Peyer's patch (tissue), 4 donors: Measurements from ENCODE around the gene PWP1.
"Not testable (repeated sequence)": the region's sequence is repeated elsewhere in the genome, so short reads cannot be mapped to it uniquely, and the experiment has no call there.

Source experiments
- POLR2A ChIP-seq, 2 donors: fragments of 450-650 bp; IDR thresholded peaks; one replicate each; pipeline ENCODE4 v1.5.1; 2017; ENCODE audit warnings: antibody characterized with exemption in 2 of 2, mild to moderate bottlenecking in 2 of 2, moderate library complexity in 2 of 2
- TF ChIP-seq, protein P1 (sequence below), 6 experiments: fragments of 450-650 bp in 4 of 6; fragments of 200-600 bp in 2 of 6; sonication (generic) in 1 of 6; IDR thresholded peaks; one replicate each; pipeline ENCODE4 v1.5.1; 2017 to 2019; ENCODE audit warnings: antibody characterized with exemption in 6 of 6, mild to moderate bottlenecking in 3 of 6, moderate library complexity in 1 of 6

DNA sequence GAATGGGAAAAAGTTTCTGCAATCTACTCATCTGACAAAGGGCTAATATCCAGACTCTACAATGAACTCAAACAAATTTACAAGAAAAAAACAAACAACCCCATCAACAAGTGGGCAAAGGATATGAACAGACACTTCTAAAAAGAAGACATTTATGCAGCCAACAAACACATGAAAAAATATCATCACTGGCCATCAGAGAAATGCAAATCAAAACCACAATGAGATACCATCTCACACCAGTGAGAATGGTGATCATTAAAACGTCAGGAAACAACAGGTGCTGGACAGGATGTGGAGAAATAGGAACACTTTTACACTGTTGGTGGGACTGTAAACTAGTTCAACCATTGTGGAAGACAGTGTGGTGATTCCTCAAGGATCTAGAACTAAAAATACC lies 41.7 kb downstream of the PWP1 start:
- TF ChIP-seq, protein P1, sequence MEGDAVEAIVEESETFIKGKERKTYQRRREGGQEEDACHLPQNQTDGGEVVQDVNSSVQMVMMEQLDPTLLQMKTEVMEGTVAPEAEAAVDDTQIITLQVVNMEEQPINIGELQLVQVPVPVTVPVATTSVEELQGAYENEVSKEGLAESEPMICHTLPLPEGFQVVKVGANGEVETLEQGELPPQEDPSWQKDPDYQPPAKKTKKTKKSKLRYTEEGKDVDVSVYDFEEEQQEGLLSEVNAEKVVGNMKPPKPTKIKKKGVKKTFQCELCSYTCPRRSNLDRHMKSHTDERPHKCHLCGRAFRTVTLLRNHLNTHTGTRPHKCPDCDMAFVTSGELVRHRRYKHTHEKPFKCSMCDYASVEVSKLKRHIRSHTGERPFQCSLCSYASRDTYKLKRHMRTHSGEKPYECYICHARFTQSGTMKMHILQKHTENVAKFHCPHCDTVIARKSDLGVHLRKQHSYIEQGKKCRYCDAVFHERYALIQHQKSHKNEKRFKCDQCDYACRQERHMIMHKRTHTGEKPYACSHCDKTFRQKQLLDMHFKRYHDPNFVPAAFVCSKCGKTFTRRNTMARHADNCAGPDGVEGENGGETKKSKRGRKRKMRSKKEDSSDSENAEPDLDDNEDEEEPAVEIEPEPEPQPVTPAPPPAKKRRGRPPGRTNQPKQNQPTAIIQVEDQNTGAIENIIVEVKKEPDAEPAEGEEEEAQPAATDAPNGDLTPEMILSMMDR (IDR thresholded peaks at IDR 0.05) = not testable (repeated sequence)
- not testable (repeated sequence) for TF ChIP-seq POLR2A (IDR thresholded peaks at IDR 0.05)
